Natural killer cell treated with Interleukin-12 subunit alpha and Interleukin-12 subunit beta and Interleukin-15 and Interleukin-18, amount 100 ng/mL, for 72 hours (primary cell): ENCODE measurements around the gene EPAS1. TPM values are rescaled to one million over a fixed set of nuclear protein-coding genes. Genes with fewer than 3 reads are reported as not detected.

Source experiments
- ATAC-seq, 2 donors: fragments of 150-1000 bp; cut with Tn5 transposase in 1 of 2; sonication (Bioruptor Pico), chemical (Tn5 transposase) in 1 of 2; 2 replicates each; pipeline ENCODE4 v1.10.0; 2021
- DNase-seq: peaks from one replicate; pipeline ENCODE4 v3.0.0; 2022; ENCODE audit warnings: low spot score
- H3K27ac Mint-ChIP-seq, 2 donors: 1 replicate in 1 of 2; 2 replicates in 1 of 2; pipeline ENCODE4 v1.8.0; 2022; ENCODE audit warnings: mixed read lengths in 2 of 2, mild to moderate bottlenecking in 1 of 2, moderate library complexity in 1 of 2
- H3K27me3 Mint-ChIP-seq, 2 donors: 1 replicate in 1 of 2; 2 replicates in 1 of 2; pipeline ENCODE4 v1.8.0; 2022; ENCODE audit warnings: mixed read lengths in 2 of 2
- H3K36me3 Mint-ChIP-seq: one replicate; pipeline ENCODE4 v1.8.0; 2022; ENCODE audit warnings: mixed read lengths
- H3K4me1 Mint-ChIP-seq, 2 donors: 1 replicate in 1 of 2; 2 replicates in 1 of 2; pipeline ENCODE4 v1.8.0; 2022; ENCODE audit warnings: low read depth in 2 of 2, mixed read lengths in 2 of 2, mild to moderate bottlenecking in 1 of 2
- H3K4me3 Mint-ChIP-seq: one replicate; pipeline ENCODE4 v1.8.0; 2022; ENCODE audit warnings: mixed read lengths
- H3K9me3 Mint-ChIP-seq: 2 replicates; pipeline ENCODE4 v1.8.0; 2022; ENCODE audit warnings: mixed read lengths
- total RNA-seq, 2 donors: library from RNA; stranded (reverse); gene quantifications; one replicate each; pipeline ENCODE4 v1.2.3, GENCODE V29; 2022

Gene EPAS1
- total RNA-seq, 2 donors from 2014 or later = 7.5 to 84.7 TPM

DNA sequence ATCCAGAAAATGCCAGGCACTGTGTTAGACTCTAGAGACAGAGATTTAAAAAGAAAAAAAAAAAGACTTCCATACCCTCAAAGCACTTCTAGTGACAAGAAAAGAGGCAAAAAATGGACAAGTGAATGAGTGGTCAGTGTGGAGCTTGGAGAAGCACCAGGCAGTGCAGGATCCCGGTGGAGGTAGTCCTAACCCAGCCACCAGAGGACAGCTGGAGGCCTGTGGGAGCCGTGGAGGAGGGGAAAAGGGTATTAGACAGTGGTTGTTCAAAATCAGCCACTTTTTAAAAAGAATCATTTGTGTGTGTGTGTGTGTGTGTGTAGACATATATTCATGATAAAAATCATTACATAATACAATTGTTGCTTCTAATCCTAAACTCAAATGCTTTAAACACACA is 32.8 kb upstream of the EPAS1 start:
- Mint-ChIP-seq H3K4me1 (peaks cover 0 to 10% of the 10 kb centered on the region in 2 donors), H3K4me3 (no peak overlapping the region), H3K27me3 (peaks cover 0 to 5% of the 10 kb centered on the region in 2 donors), H3K36me3 (no peaks in the 10 kb centered on the region), H3K27ac (no peak overlapping the region), H3K9me3 (no peaks in the 10 kb centered on the region)
- DNase-seq (no peak), ATAC-seq (no peak)

DNA sequence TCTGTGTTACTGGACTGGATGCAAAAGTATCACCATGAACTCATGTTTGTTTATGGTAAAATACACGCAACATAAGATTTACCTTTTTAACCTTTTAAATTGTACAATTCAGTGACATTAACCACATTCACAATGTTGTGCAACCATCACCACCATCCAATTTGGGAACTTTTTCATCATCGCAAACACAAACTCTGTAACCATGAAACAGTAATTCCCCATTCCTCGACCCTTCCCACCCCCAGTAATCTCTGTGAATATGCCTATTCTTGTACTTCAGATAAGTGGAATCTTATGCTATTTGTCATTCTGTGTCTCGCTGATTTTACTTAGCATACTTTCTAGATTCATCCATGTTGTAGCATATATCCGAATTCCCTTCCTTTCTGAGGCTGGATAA is 31.1 kb upstream of the EPAS1 start:
- H3K27me3 Mint-ChIP-seq = peaks cover 0 to 5% of the 10 kb centered on the region in 2 donors

DNA sequence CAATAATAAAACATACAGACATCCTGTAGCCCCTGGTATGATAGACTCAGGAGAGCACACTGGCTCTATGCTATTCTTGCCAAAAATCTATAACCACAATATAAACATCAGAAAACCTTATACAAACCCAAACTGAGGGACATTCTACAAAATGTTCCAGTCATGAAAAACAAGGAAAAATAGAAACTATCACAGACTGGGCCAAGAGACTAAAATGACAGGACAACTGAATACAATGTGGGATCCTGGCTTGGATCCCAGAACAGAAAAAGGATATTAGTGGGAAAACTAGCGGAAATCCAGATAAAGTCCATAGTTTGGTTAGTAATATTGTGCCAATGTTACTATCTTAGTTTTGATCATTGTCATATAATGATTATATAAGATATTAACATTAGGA is 29.6 kb upstream of the EPAS1 start:
- H3K27ac Mint-ChIP-seq = no peak overlapping the region
- DNase-seq = no peak
- no peaks in the 10 kb centered on the region for H3K9me3 Mint-ChIP-seq
- peaks cover 5 to 8% of the 10 kb centered on the region in 2 donors for H3K27me3 Mint-ChIP-seq
- ATAC-seq = no peak
- H3K4me3 Mint-ChIP-seq = no peak overlapping the region
- H3K4me1 Mint-ChIP-seq = peaks cover 6 to 19% of the 10 kb centered on the region in 2 donors
- H3K36me3 Mint-ChIP-seq = no peaks in the 10 kb centered on the region

More for the DNA sequence above, 31.1 kb upstream of the EPAS1 start:
- no peak overlapping the region for H3K4me3 Mint-ChIP-seq
- H3K36me3 Mint-ChIP-seq = no peaks in the 10 kb centered on the region
- H3K4me1 Mint-ChIP-seq = peaks cover 6 to 16% of the 10 kb centered on the region in 2 donors
- DNase-seq = no peak
- H3K27ac Mint-ChIP-seq = no peak overlapping the region
- ATAC-seq = no peak
- no peaks in the 10 kb centered on the region for H3K9me3 Mint-ChIP-seq

DNA sequence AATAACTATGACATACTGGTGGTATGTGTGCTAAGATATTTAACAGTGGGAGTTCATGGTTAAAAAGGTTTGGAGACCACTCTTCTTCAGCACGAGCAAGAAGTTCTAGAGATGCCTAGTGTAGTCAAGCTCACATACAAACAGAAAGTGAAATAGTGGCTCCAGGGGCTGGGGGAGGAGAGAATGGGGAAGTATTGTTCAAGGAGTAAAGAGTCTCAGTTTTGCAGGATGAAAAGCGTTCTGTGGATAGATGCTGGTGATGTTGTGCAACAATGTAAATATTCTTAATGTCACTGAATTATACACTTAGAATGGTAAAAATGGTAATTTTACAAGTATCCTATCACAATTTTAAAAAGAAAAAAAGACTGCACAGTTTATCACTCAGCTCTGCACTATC is 29.0 kb upstream of the EPAS1 start:
- DNase-seq = no peak
- peaks cover 5 to 8% of the 10 kb centered on the region in 2 donors for H3K27me3 Mint-ChIP-seq
- no peaks in the 10 kb centered on the region for H3K36me3 Mint-ChIP-seq
- no peak overlapping the region for H3K27ac Mint-ChIP-seq
- no peaks in the 10 kb centered on the region for H3K9me3 Mint-ChIP-seq
- H3K4me3 Mint-ChIP-seq = no peak overlapping the region
- H3K4me1 Mint-ChIP-seq = peaks cover 6 to 19% of the 10 kb centered on the region in 2 donors
- ATAC-seq = no peak

DNA sequence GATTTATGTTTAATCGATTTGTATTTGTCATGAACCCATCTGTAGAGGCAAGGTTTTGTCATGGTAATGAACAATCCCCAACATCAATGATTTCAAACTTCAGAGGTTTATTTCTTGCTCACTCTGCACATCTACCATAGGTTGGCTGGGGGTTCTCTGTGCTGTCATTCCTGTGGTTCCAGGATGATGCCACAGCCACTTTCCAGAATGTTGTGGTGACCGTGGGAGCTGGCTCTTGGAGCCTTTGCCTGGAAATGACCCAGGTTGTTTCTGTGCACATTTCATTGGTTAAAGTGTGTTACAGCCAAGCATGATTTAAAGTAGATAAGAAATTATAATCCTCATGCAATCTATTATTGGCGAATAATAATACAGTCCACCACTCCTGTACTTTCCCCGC is 28.2 kb upstream of the EPAS1 start:
- H3K36me3 Mint-ChIP-seq = no peaks in the 10 kb centered on the region
- H3K27ac Mint-ChIP-seq = no peak overlapping the region
- H3K9me3 Mint-ChIP-seq = no peaks in the 10 kb centered on the region
- H3K4me1 Mint-ChIP-seq = peaks cover 6 to 19% of the 10 kb centered on the region in 2 donors
- no peak overlapping the region for H3K4me3 Mint-ChIP-seq
- H3K27me3 Mint-ChIP-seq = peaks cover 5% of the 10 kb centered on the region in 2 donors
- no peak for ATAC-seq
- DNase-seq = no peak

DNA sequence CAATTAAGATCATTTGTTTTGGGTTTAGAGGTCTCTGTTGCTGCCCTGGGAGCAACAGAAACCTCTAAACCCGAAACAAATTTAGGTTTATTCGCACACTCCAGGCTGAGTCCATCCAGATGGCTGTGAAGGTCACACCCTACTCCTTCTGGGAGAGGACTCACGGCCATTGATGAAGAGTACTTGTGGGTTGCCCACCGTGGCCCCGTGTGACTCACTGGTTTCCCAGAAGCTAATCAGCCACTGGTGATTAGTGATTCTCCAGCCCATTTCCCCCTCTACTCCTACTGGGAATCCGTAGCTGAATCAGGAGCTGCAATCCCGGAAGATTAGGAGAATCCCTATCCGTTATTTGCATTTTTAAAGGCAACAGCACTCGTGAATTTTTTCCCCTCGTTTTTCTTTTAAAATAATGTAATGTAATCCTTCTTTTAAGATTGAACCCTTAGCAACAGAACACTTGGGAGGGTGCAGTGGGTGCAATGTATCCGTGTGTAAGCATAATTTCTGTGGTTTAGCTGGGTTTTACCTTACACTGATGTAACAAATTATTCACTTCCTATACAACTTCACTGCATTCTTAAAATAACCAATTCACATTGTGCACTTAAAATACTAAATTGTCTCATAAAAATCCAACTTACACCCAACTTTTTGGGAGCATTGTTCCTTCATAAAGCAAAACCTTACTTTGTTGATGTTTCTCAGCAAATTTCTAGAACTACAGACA is 27.5 kb upstream of the EPAS1 start:
- no peaks in the 10 kb centered on the region for H3K36me3 Mint-ChIP-seq
- peaks cover 5% of the 10 kb centered on the region in 2 donors for H3K27me3 Mint-ChIP-seq
- peaks cover 6 to 22% of the 10 kb centered on the region in 2 donors for H3K4me1 Mint-ChIP-seq
- H3K27ac Mint-ChIP-seq = peak overlapping the region in 1 of 2 donors; percentile 4
- H3K4me3 Mint-ChIP-seq = peak overlapping the region; percentile 16
- H3K9me3 Mint-ChIP-seq = no peaks in the 10 kb centered on the region
- ATAC-seq (peak in 1 of 2 donors; percentile 50), DNase-seq (no peak)

DNA sequence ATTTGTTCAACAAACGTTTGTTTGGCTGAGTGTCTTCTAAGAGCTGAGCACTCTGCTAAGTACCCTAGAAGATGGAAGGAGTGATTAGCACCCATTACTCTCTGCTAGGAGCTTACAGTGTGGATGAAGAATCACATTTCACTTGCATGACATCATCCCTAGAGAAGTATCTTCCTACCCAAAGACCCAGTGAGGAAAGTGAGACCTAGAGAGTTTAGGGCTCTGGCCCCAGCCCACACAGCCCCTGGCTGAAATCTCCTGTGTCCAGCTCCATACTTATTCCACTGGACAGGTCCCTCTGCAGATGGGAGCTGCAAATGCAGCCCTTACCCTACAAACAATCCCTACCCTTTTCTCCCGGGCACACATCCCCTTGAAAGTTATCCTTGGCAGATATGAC is 26.8 kb upstream of the EPAS1 start:
- DNase-seq (no peak), ATAC-seq (peak in 1 of 2 donors; percentile 43)
- Mint-ChIP-seq H3K9me3 (no peaks in the 10 kb centered on the region), H3K4me1 (peaks cover 6 to 24% of the 10 kb centered on the region in 2 donors), H3K4me3 (no peak overlapping the region), H3K27me3 (peaks cover 5% of the 10 kb centered on the region in 2 donors), H3K36me3 (no peaks in the 10 kb centered on the region), H3K27ac (peak overlapping the region in 1 of 2 donors; percentile 4)

DNA sequence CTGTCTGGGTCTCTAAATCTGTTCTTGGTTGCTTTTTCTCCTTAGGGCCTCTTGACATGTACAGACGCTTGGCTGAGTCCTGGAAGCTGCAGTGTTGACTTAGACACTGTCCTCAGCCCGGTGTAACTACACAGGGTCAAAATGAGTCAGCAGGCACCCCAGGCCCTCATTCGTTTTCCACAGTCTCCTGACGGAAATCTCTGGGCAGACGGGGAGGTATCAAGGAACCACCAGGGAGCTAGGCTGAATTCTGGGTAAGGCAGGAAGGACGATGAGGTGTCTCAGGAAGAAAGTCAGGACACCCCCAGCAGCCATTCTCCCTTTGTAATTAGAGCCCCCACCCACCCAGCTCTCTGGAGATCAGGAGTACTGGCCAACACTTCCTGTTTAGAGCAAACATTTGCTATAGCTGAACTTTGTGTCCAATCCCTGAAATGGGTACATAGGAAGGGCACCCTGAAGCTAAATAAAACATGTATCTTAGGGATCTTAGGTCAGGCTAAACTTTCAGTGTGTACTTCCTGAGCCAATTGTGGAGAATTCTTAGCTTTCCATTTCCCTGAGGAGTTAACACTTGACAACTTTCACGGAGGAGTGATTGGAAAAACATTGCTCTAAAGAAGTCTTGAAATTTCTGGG is 23.9 kb upstream of the EPAS1 start:
- DNase-seq (no peak), ATAC-seq (no peak)
- Mint-ChIP-seq H3K4me1 (peaks cover 14 to 32% of the 10 kb centered on the region in 2 donors), H3K4me3 (no peak overlapping the region), H3K36me3 (no peaks in the 10 kb centered on the region), H3K27me3 (peaks cover 13 to 16% of the 10 kb centered on the region in 2 donors), H3K27ac (no peak overlapping the region), H3K9me3 (no peaks in the 10 kb centered on the region)

DNA sequence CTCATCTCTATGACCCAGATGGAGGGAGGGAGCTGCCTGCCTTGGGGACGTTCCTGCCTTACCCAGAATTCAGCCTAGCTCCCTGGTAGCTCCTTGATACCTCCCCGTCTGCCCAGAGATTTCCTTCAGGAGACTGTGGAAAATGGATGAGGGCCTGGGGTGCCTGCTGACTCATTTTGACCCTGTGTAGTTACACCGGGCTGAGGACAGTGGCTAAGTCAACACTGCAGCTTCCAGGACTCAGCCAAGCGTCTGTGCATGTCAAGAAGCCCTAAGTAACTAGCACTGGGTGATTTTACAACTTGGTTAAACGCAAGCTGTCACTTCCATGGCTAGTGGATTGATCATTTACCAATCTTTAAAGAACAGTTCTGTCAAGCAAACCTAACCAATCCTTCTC is 23.3 kb upstream of the EPAS1 start:
- DNase-seq (no peak), ATAC-seq (no peak)
- Mint-ChIP-seq H3K27me3 (peaks cover 14 to 17% of the 10 kb centered on the region in 2 donors), H3K9me3 (no peaks in the 10 kb centered on the region), H3K4me1 (peaks cover 14 to 28% of the 10 kb centered on the region in 2 donors), H3K36me3 (no peaks in the 10 kb centered on the region), H3K27ac (no peak overlapping the region), H3K4me3 (no peak overlapping the region)

DNA sequence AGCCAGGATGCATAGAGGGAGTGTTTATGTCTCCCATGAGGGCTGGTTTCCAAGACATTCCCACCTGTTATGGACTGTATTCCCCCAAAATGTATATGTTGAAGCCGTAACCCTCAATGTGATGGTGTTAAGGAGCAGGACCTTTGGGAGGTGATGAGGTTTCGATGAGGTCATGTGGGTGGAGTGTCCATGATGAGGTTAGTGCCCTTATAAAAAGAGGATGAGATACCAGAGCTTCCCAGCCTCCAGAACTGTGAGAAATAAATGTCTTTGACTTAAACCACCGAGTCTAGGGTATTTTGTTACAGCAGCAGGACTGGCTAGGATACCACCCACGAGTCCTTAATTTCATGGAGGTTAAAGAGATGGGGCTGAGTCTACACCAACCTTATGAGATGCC is 22.6 kb upstream of the EPAS1 start:
- H3K27ac Mint-ChIP-seq = no peak overlapping the region
- peaks cover 14 to 19% of the 10 kb centered on the region in 2 donors for H3K27me3 Mint-ChIP-seq
- H3K36me3 Mint-ChIP-seq = no peaks in the 10 kb centered on the region
- H3K4me1 Mint-ChIP-seq = peaks cover 14 to 27% of the 10 kb centered on the region in 2 donors
- ATAC-seq = no peak
- no peak for DNase-seq
- H3K9me3 Mint-ChIP-seq = no peaks in the 10 kb centered on the region
- no peak overlapping the region for H3K4me3 Mint-ChIP-seq

DNA sequence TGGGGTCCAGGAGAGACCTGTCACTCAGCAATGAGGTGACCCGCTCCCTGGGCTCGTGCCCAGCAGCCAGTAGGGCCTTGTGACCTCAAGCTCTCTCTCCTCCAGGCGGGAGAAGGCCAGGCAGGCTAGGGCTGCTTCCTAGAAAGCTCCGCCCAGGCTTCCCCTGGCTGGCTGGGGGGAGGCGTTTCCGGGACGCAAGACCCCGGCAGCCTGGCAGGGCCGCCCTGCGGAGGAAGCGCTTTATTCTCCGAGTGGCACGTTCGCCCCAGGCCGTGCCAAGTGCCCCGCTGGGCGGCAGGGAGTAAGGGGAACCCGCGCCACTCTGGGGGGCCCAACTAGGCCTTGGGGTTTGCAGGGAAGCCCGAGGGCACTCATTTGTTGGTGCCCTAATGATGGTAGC is 21.2 kb upstream of the EPAS1 start:
- DNase-seq = no peak
- peak; percentile 70 to 78 for ATAC-seq
- Mint-ChIP-seq H3K36me3 (no peaks in the 10 kb centered on the region), H3K4me3 (no peak overlapping the region), H3K27me3 (peaks cover 14 to 19% of the 10 kb centered on the region in 2 donors), H3K27ac (no peak overlapping the region), H3K9me3 (no peaks in the 10 kb centered on the region), H3K4me1 (peaks cover 9 to 19% of the 10 kb centered on the region in 2 donors)

DNA sequence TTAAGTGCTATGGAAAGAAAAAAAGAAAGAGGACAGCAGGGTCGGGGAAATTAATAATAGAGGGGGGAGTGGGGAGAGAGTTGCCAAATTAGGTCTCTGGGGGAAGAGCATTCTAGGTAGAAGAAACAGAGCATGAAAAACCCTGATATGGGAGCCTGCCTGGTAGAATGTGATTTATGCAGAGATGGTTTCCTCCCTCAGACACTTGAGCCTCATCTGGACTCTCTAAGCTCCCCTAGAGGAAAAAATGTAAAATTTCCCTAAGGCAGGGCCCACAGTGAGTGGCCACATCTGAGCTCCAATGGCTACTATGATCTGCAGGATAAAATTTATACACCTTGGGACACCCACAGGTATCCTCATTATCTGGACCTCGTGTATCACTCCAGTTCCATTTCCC is 20.6 kb upstream of the EPAS1 start:
- DNase-seq = no peak
- no peak for ATAC-seq
- Mint-ChIP-seq H3K4me1 (peaks cover 8 to 19% of the 10 kb centered on the region in 2 donors), H3K27me3 (peaks cover 14 to 19% of the 10 kb centered on the region in 2 donors), H3K27ac (no peak overlapping the region), H3K36me3 (no peaks in the 10 kb centered on the region), H3K4me3 (no peak overlapping the region), H3K9me3 (no peaks in the 10 kb centered on the region)

DNA sequence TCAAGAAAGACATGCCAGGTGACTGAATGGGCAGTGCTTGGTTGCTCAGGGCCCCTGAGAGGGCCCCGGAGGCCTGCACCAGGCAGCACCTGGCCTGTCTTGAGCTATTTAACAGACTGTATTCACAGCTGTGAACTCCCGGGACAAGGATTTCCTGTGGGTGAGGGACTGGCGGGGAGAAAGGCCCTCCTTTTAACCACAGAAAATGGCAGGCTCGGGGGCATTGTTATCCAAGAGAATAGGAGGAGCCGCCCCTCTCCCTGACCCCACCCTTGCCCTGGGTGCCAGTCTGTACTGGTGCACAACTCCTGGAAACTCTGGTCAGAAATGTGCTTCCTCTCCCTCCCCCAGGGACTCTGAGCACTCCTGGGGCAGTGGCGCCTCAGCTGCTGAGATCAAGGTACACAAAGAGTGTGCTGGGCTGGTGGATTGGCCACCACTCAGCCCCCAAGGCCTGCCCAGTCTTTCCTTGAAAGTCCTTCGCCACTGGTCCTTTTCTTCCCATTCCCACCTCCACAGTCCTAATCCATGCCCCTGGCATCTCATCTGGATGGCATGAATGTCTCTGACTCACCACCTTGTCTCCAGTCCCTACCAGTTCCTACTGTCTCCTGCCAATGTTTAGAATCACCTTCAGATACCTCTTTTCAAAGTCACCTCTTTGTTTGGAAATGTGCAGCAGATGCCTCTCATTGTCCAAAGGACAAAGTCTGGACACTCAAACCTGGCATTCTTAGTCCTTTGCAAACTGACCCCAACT is 19.6 kb upstream of the EPAS1 start:
- ATAC-seq (peak in 1 of 2 donors; percentile 34), DNase-seq (no peak)
- no peaks in the 10 kb centered on the region for H3K36me3 Mint-ChIP-seq
- H3K9me3 Mint-ChIP-seq = no peaks in the 10 kb centered on the region
- no peak overlapping the region for H3K27ac Mint-ChIP-seq
- no peak overlapping the region for H3K4me3 Mint-ChIP-seq
- H3K4me1 Mint-ChIP-seq = peaks cover 8 to 17% of the 10 kb centered on the region in 2 donors
- H3K27me3 Mint-ChIP-seq = peaks cover 14 to 25% of the 10 kb centered on the region in 2 donors

DNA sequence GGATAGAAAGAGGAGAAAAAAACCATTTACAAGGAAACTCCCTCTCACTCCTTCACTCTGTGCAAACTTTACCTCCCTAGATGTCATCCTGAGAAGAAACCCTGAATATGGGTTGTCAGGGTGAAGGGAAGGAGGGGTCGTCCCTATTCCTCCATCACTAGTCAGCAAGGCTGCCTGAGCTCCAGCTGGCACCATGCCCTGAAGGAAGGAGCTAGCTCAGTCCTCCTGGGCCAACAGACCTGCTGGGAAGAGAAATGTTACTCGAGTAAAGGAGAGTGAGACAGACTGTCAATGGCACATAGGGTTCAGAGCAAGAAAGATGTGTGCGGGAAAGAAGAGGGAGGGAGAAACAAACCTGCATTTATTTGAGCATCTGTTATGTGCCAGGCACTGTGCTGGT is 18.3 kb upstream of the EPAS1 start:
- no peak overlapping the region for H3K27ac Mint-ChIP-seq
- DNase-seq (no peak), ATAC-seq (no peak)
- H3K4me1 Mint-ChIP-seq = peaks cover 8 to 17% of the 10 kb centered on the region in 2 donors
- H3K9me3 Mint-ChIP-seq = no peaks in the 10 kb centered on the region
- no peak overlapping the region for H3K4me3 Mint-ChIP-seq
- H3K36me3 Mint-ChIP-seq = no peaks in the 10 kb centered on the region
- peaks cover 17 to 32% of the 10 kb centered on the region in 2 donors for H3K27me3 Mint-ChIP-seq
